IMR-90 (cell line): Measurements from ENCODE around the gene GVQW3. TPM values are rescaled to one million over a fixed set of nuclear protein-coding genes. Genes with fewer than 3 reads are reported as not detected.
A peak's percentile ranks its signal among the peaks of the same experiment; 100 is the strongest.

Experiments
- ATAC-seq: fragments of 200-7000 bp; cut with Tn5 transposase; 2 replicates; pipeline ENCODE4 v1.9.1; 2020; ENCODE audit warnings: low read depth, mild to moderate bottlenecking, moderate library complexity
- BruUV-seq: library from RNA; stranded (reverse); fragments of 400-500 nt; replicated peaks from 2 replicates; lab custom pipeline; 2021; lab: Mats Ljungman, UMichigan
- CTCF ChIA-PET: fragments of 300-600 bp; formaldehyde crosslinking; extraction: SDS; loops from one replicate; lab custom pipeline; 2021; ENCODE audit warnings: antibody characterized with exemption; lab: Yijun Ruan, JAX
- POLR2A ChIA-PET: fragments of 300-600 bp; sonication (Branson Sonifier 250); formaldehyde crosslinking; loops from one replicate; lab custom pipeline; 2022; ENCODE audit warnings: antibody characterized with exemption; ENCODE audit not compliant: unreplicated experiment; lab: Charles Lee
- DNase-seq: peaks from one replicate; pipeline ENCODE4 v3.0.0; 2013
- H2AFZ ChIP-seq: replicated peaks from 2 replicates; pipeline ENCODE3; 2013; ENCODE audit warnings: low read length, mild to moderate bottlenecking; ENCODE audit not compliant: poor library complexity
- H2AK5ac ChIP-seq: 2 replicates; pipeline ENCODE4 v1.6.1; 2013; ENCODE audit warnings: low read depth, low read length, inconsistent platforms
- H2AK9ac ChIP-seq: replicated peaks from 2 replicates; pipeline ENCODE3; 2013; ENCODE audit warnings: mild to moderate bottlenecking, low read depth, low read length, moderate library complexity; ENCODE audit not compliant: poor library complexity
- H2BK120ac ChIP-seq: 2 replicates; pipeline ENCODE4 v1.6.1; 2013; ENCODE audit warnings: low read depth, low read length, inconsistent platforms
- H2BK15ac ChIP-seq: 3 replicates; pipeline ENCODE4 v1.6.1; 2013; ENCODE audit warnings: low read depth, low read length, inconsistent platforms
- H2BK20ac ChIP-seq: 2 replicates; pipeline ENCODE4 v1.6.1; 2013; ENCODE audit warnings: low read depth, mild to moderate bottlenecking, inconsistent platforms, low read length, moderate library complexity
- H2BK5ac ChIP-seq: 2 replicates; pipeline ENCODE4 v1.6.1; 2013; ENCODE audit warnings: mild to moderate bottlenecking, low read depth, low read length, inconsistent platforms; ENCODE audit not compliant: poor library complexity, severe bottlenecking
- H3K14ac ChIP-seq: replicated peaks from 2 replicates; pipeline ENCODE4 v1.6.1; 2013; ENCODE audit warnings: low read depth, low read length, inconsistent platforms
- H3K18ac ChIP-seq: 2 replicates; pipeline ENCODE4 v1.6.1; 2013; ENCODE audit warnings: low read depth, low read length, control low read depth
- H3K23ac ChIP-seq: 2 replicates; pipeline ENCODE4 v1.6.1; 2013; ENCODE audit warnings: low read depth, low read length, inconsistent platforms
- H3K27ac ChIP-seq: 2 replicates; pipeline ENCODE4 v1.5.1; 2013; ENCODE audit warnings: mild to moderate bottlenecking, control low read depth, low read length; ENCODE audit not compliant: insufficient read depth
- H3K27me3 ChIP-seq: 2 replicates; pipeline ENCODE4 v1.6.1; 2013; ENCODE audit warnings: low read length; ENCODE audit not compliant: control insufficient read depth, insufficient read depth
- H3K36me3 ChIP-seq: 2 replicates; pipeline ENCODE4 v1.6.1; 2013; ENCODE audit warnings: low read length, mixed read lengths; ENCODE audit not compliant: control insufficient read depth, insufficient read depth
- H3K4ac ChIP-seq: 2 replicates; pipeline ENCODE4 v1.6.1; 2013; ENCODE audit warnings: low read depth, low read length, inconsistent platforms
- H3K4me1 ChIP-seq: 2 replicates; pipeline ENCODE4 v1.6.1; 2013; ENCODE audit warnings: low read length, mixed read lengths; ENCODE audit not compliant: control insufficient read depth, insufficient read depth
- H3K4me2 ChIP-seq: 2 replicates; pipeline ENCODE4 v1.6.1; 2013; ENCODE audit warnings: low read depth, mild to moderate bottlenecking, control low read depth, low read length, moderate library complexity
- H3K4me3 ChIP-seq: 2 replicates; pipeline ENCODE4 v1.5.1; 2013; ENCODE audit warnings: low read depth, mild to moderate bottlenecking, control low read depth, low read length, moderate library complexity; ENCODE audit not compliant: insufficient read depth
- H3K56ac ChIP-seq: 2 replicates; pipeline ENCODE4 v1.6.1; 2013; ENCODE audit warnings: low read length, inconsistent platforms; ENCODE audit not compliant: insufficient read depth; ENCODE audit errors: extremely low read depth
- H3K79me1 ChIP-seq, 2 experiments: 2 replicates each; pipeline ENCODE4 v1.6.1; 2013; ENCODE audit warnings: low read length in 2 of 2, inconsistent platforms in 1 of 2, low read depth in 1 of 2
- H3K9ac ChIP-seq: 2 replicates; pipeline ENCODE4 v1.6.1; 2013; ENCODE audit warnings: low read depth, low read length, control low read depth
- H3K9me1 ChIP-seq: 2 replicates; pipeline ENCODE4 v1.6.1; 2013; ENCODE audit warnings: low read length, inconsistent platforms; ENCODE audit not compliant: insufficient read depth
- H3K9me3 ChIP-seq: 2 replicates; pipeline ENCODE4 v1.6.1; 2013; ENCODE audit warnings: low read length; ENCODE audit not compliant: control insufficient read depth, insufficient read depth
- H4K20me1 ChIP-seq: 2 replicates; pipeline ENCODE4 v1.6.1; 2013; ENCODE audit warnings: low read length, inconsistent platforms; ENCODE audit not compliant: insufficient read depth
- H4K5ac ChIP-seq: 2 replicates; pipeline ENCODE4 v1.6.1; 2013; ENCODE audit warnings: mild to moderate bottlenecking, low read depth, low read length, control low read depth
- H4K8ac ChIP-seq, 2 experiments: 2 replicates each; pipeline ENCODE4 v1.6.1; 2013; ENCODE audit warnings: low read depth in 2 of 2, low read length in 2 of 2, control low read depth in 1 of 2, inconsistent platforms in 1 of 2
- H4K91ac ChIP-seq: 2 replicates; pipeline ENCODE4 v1.6.1; 2013; ENCODE audit warnings: low read depth, low read length, inconsistent platforms; ENCODE audit not compliant: insufficient read depth
- RAD21 ChIP-seq: IDR thresholded peaks from 2 replicates; pipeline ENCODE4 v1.6.1; 2012; ENCODE audit warnings: low read length, improper control_type of control experiment
- WGBS, 2 experiments: methylation state at CpG; one replicate each; pipeline versions ENCODE4 v1.1.5 to v1.1.7; 2013; ENCODE audit warnings: missing lambda C conversion rate in 2 of 2; ENCODE audit not compliant: insufficient read length in 1 of 2; ENCODE audit errors: extremely low coverage in 2 of 2; 5-methylcytosine and 5-hydroxymethylcytosine counted together
- dilution Hi-C: fragments of 300-500 bp; cut with HindIII; formaldehyde crosslinking; loops from one replicate; pipeline ENCODE4 v1.14.3; 2018; ENCODE audit warnings: low sequenced_read_pairs; ENCODE audit not compliant: unreplicated experiment
- in situ Hi-C: fragments of 300-500 bp; cut with MboI; formaldehyde crosslinking; loops from 3 replicates; pipeline ENCODE4 v1.14.3; 2019; ENCODE audit warnings: low sequenced_read_pairs, inconsistent platforms, mixed read lengths
- intact Hi-C: fragments of 100-400 bp; cut with micrococcal nuclease; formaldehyde crosslinking; loops from 2 replicates; pipeline ENCODE4 v1.10.0; 2022
- polyA plus RNA-seq, 3 experiments: library from polyadenylated mRNA; depleted of rRNA; stranded (reverse); fragments of >200 nt; gene quantifications; 2 replicates each; pipeline ENCODE4 v1.2.3, GENCODE V29; 2012; ENCODE audit warnings: low replicate concordance in 1 of 3
- total RNA-seq: library from RNA; depleted of rRNA; stranded (reverse); fragments of >200 nt; gene quantifications from 2 replicates; pipeline ENCODE4 v1.2.3, GENCODE V29; 2012

Gene GVQW3
- total and polyA plus RNA-seq, 2 of the 4 experiments (the other 2 are of a cell fraction): 0.96 to 1.1 TPM

DNA sequence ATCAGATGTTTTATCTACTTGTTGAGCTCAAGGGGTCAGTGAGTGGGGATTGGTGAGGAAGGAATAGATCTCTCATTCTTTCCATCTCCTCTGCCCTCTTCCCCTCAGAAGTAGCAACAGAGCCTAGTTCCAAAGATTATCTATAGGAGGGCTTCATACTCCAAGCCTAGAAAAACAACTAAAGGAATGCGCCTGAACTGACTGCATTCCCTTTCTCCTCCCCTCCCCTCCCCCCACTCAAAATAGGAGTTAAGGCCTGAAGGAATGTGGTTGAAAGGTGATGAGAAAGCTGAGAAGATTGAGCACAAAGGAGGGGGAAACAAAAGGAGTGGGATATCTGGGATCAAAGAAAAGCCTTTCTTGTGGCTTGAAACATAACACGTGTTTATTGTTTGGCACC, 74.2 kb downstream of the GVQW3 start:
- Histone ChIP-seq H3K9me3 (no peaks in the 10 kb centered on the region), H3K9ac (no peak overlapping the region; the same call in 1 of the 2 replicates), H4K8ac (peak overlapping the region; percentile 11 to 53; a peak in 1 of 4 replicates), H3K23ac (peak overlapping the region; percentile 27; the same call in 1 of the 2 replicates), H3K9me1 (peaks cover 7% of the 10 kb centered on the region), H2AK9ac (no peak overlapping the region), H2BK15ac (0 out of 3 replicates have a peak overlapping the region, but pooled peaks have one; percentile 9), H3K4me1 (peaks cover 9% of the 10 kb centered on the region), H4K91ac (peak overlapping the region; percentile 53; the same call in 1 of the 2 replicates), H3K27me3 (no peaks in the 10 kb centered on the region), H3K18ac (no peak overlapping the region; the same call in 1 of the 2 replicates), H3K36me3 (peaks cover 6% of the 10 kb centered on the region), H4K20me1 (peaks cover 6% of the 10 kb centered on the region; the same call in 1 of the 2 replicates), H3K14ac (peak overlapping the region; percentile 23), H3K27ac (peak overlapping the region; percentile 20; the same call in 1 of the 2 replicates), H2BK120ac (peak overlapping the region; percentile 67), H3K4me2 (peak overlapping the region; percentile 40), H2AK5ac (0 out of 2 replicates have a peak overlapping the region, but pooled peaks have one; percentile 28), H3K4ac (peak overlapping the region; percentile 64), H2AFZ (no peak overlapping the region), H3K4me3 (no peak overlapping the region), H2BK5ac (peak overlapping the region; percentile 64), H4K5ac (peak overlapping the region; percentile 24; the same call in 1 of the 2 replicates), H3K79me1 (peaks cover 3 to 31% of the 10 kb centered on the region in 2 experiments), H3K56ac (no peak overlapping the region), H2BK20ac (peak overlapping the region; percentile 46)
- CTCF ChIA-PET: interaction anchor here (1.4 kb wide), 1 partner anchor 10 kb away, joined by 3 read pairs; the partner anchor contains the start of gene EMSY
- DNase-seq (peak; percentile 4), ATAC-seq (peak; percentile 52)
- intact Hi-C loops (no loop called here), dilution Hi-C loops (no loop called here), in situ Hi-C loops (no loop called here)
- no peak for TF ChIP-seq RAD21
- no CpG with 5 or more reads among the region's 2 CpGs for WGBS, 2 experiments
- POLR2A ChIA-PET: no interaction called here
- no TSS peak for BruUV-seq
